Measurements from ENCODE around the gene KCNJ2. TPM values are rescaled to one million over a fixed set of nuclear protein-coding genes. Genes with fewer than 3 reads are reported as not detected.

KCNJ2 gene
- 3.4 and 28.3 TPM in 2 replicates for total RNA-seq

GRCh38 chr17:70168977-70169708, at the start of gene KCNJ2:
Gene KCNJ2, plus strand, starts transcription at chr17:70169532. Its CDS starts 5,508 bp downstream, at chr17:70175040.

Other genes with a start within 250 kb of the KCNJ2 start
- gene KCNJ16, start 94.3 kb upstream of the KCNJ2 start, total RNA-seq, result under 0.01 and 0.76 TPM in 2 replicates